Esophagus squamous epithelium (tissue), 4 donors: ENCODE data around the gene ATF4.

Experiments
- POLR2A ChIP-seq, 4 donors: fragments of 450-650 bp; IDR thresholded peaks; one replicate each; pipeline ENCODE4 v1.6.1; 2017; ENCODE audit warnings: antibody characterized with exemption in 4 of 4, mild to moderate bottlenecking in 4 of 4, moderate library complexity in 3 of 4
- TF ChIP-seq, protein P1 (sequence below), 6 experiments: fragments of 450-650 bp in 4 of 6; fragments of 200-600 bp in 2 of 6; sonication (generic) in 2 of 6; IDR thresholded peaks; one replicate each; pipeline ENCODE4 v1.5.1; 2016 to 2019; ENCODE audit warnings: antibody characterized with exemption in 6 of 6, mild to moderate bottlenecking in 4 of 6, moderate library complexity in 4 of 6

DNA sequence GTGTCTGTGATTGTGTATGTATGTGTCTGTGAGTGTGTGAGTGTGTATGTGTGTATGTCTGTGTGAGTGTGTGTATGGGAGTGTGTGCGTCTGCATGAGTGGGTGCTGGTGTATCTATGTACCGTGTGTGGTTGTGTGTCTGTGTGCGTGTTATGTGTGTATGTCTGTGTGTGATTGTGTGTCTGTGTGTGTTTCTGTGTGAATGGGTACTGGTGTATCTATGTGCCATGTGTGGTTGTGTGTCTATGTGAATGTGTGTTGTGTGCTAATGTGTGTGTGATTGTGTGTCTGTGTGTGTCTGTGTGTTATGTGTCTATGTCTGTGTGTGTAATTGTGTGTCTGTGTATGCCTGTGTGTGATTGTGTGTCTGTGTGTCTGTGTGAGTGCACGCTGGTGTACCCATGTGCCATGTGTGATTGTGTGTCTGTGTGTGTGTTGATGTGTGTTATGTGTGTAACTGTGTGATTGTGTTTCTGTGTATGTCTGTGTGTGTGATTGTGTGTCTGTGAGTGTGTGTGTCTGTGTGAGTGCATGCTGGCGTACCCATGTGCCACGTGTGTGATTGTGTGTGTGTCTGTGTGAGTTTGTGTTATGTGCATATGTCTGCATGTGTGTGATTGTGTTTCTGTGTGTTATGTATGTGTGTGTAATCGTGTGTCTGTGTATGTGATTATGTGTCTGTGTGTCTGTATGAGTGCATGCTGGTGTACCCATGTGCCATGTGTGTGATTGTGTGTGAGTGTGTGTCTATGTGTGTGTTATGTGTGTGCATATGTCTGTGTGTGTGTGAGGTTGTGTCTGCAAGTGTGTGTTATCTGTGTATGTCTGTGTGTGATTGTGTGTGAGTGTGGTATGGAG, 43.4 kb downstream of the ATF4 start:
- TF ChIP-seq, protein P1, sequence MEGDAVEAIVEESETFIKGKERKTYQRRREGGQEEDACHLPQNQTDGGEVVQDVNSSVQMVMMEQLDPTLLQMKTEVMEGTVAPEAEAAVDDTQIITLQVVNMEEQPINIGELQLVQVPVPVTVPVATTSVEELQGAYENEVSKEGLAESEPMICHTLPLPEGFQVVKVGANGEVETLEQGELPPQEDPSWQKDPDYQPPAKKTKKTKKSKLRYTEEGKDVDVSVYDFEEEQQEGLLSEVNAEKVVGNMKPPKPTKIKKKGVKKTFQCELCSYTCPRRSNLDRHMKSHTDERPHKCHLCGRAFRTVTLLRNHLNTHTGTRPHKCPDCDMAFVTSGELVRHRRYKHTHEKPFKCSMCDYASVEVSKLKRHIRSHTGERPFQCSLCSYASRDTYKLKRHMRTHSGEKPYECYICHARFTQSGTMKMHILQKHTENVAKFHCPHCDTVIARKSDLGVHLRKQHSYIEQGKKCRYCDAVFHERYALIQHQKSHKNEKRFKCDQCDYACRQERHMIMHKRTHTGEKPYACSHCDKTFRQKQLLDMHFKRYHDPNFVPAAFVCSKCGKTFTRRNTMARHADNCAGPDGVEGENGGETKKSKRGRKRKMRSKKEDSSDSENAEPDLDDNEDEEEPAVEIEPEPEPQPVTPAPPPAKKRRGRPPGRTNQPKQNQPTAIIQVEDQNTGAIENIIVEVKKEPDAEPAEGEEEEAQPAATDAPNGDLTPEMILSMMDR (IDR thresholded peaks at IDR 0.05): no peak
- TF ChIP-seq POLR2A (IDR thresholded peaks at IDR 0.05): no peak
